ENCODE measurements around the gene KMT2E.
A peak's percentile ranks its signal among the peaks of the same experiment; 100 is the strongest.

KMT2E gene

DNA sequence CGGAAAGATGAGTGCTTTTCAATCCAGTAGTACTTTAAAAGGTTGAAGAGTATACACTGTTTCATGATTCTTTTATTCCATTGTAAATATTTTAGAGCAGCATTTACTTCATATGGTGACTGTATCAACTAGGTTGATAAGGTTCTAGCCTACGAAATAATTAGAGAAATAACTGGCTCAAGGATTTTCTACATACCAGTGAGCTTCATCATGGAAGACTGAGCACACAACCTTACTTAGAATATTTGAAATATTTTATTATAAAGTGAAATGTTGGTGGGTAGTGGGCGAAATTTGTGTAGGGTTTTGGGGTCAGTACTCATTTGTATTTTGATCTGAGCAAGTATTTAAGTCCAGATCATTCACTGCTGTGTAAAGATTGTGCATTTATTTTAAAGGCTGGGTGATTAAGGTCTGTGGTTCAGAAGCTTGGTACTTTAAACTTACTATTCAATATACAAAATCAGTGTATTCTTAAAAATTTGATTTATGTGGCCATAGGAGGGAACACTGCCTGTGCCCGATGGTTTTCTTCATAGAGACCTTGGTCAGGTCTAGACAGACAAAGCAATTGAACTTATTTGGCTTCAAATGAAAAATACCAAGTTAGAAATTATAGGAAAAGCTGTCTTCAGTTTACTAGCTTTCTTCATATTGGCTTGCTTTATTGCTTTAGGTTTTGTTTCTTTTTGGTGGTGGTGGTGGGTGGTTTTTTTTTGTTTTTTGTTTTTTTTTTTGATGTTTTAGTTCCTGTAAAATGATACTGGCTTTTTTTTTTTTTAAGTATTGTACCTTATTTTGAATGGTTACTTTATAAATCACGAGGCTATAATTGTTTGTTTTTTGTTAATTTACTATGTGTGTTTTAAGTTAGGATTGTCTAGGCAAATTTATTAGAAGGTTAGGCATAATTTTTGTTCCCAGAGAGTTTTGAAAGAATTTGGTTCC lies 3.0 kb downstream of the KMT2E start:
- Histone ChIP-seq H2BK12ac (ENCODE audit: low read length) (no peak overlapping the region), H3K14ac (ENCODE audit: low read length) (no peak overlapping the region), H2BK5ac (ENCODE audit: low read depth, low read length, poor library complexity) (no peak overlapping the region), H3K79me2 (ENCODE audit: control insufficient read depth, insufficient read depth, low read length, poor library complexity) (peaks cover 28% of the 10 kb centered on the region), H3K4me2 (ENCODE audit: low read length) (peak overlapping the region; percentile 32), H2BK120ac (ENCODE audit: insufficient read depth, low read length, poor library complexity) (no peak overlapping the region), H3K27me3 (ENCODE audit: insufficient read depth, low read length) (no peaks in the 10 kb centered on the region), H3K4me1 (ENCODE audit: control insufficient read depth in 1 of 2, insufficient read depth in 2 of 2, low read length in 2 of 2) (no peaks in the 10 kb centered on the region), H3K36me3 (ENCODE audit: control insufficient read depth in 1 of 2, insufficient read depth in 2 of 2, low read length in 2 of 2) (no peaks in the 10 kb centered on the region), H4K8ac (ENCODE audit: low read depth, low read length) (no peak overlapping the region), H3K23ac (ENCODE audit: low read length) (no peak overlapping the region), H2AFZ (ENCODE audit: insufficient read depth, low read length, poor library complexity) (no peak overlapping the region), H3K9me3 (ENCODE audit: insufficient read depth, low read depth, low read length) (no peaks in the 10 kb centered on the region), H3K79me1 (ENCODE audit: low read length) (peaks cover 27% of the 10 kb centered on the region), H4K12ac (ENCODE audit: low read depth, low read length) (no peak overlapping the region), H3K9ac (ENCODE audit: low read length) (no peak overlapping the region), H3K4ac (ENCODE audit: low read depth, low read length) (no peak overlapping the region), H4K91ac (ENCODE audit: low read depth, low read length) (no peak overlapping the region), H3K27ac (ENCODE audit: low read depth, low read length) (no peak overlapping the region), H3K4me3 (ENCODE audit: low read depth, low read length) (no peak overlapping the region), H3K18ac (ENCODE audit: low read length) (no peak overlapping the region), H2AK5ac (ENCODE audit: low read length) (no peak overlapping the region)
- 100% methylated on average over 1 of the region's 5 CpGs for WGBS (ENCODE audit: extremely low coverage, insufficient coverage, insufficient read length)
- DNase-seq = peak in 1 of 2 donors; percentile 53

- H3K4me2 ChIP-seq (ENCODE audit: low read length) = peak overlapping the region; percentile 25
- H2BK12ac ChIP-seq (ENCODE audit: low read length) = no peak overlapping the region
- H4K8ac ChIP-seq (ENCODE audit: low read depth, low read length) = no peak overlapping the region
- no peak overlapping the region for H2AK5ac ChIP-seq (ENCODE audit: low read length)
- no peak overlapping the region for H4K12ac ChIP-seq (ENCODE audit: low read depth, low read length)
- no peaks in the 10 kb centered on the region for H3K9me3 ChIP-seq (ENCODE audit: insufficient read depth, low read depth, low read length)
- no peak overlapping the region for H2BK5ac ChIP-seq (ENCODE audit: low read depth, low read length, poor library complexity)
- H3K4me1 ChIP-seq (ENCODE audit: control insufficient read depth in 1 of 2, insufficient read depth in 2 of 2, low read length in 2 of 2) = no peaks in the 10 kb centered on the region
- no peak overlapping the region for H3K27ac ChIP-seq (ENCODE audit: low read depth, low read length)
- H3K9ac ChIP-seq (ENCODE audit: low read length) = no peak overlapping the region
- no CpG with 5 or more reads among the region's 4 CpGs for WGBS (ENCODE audit: extremely low coverage, insufficient coverage, insufficient read length)
- peaks cover 23% of the 10 kb centered on the region for H3K79me2 ChIP-seq (ENCODE audit: control insufficient read depth, insufficient read depth, low read length, poor library complexity)
- H3K23ac ChIP-seq (ENCODE audit: low read length) = no peak overlapping the region
- H4K91ac ChIP-seq (ENCODE audit: low read depth, low read length) = no peak overlapping the region
- H3K4ac ChIP-seq (ENCODE audit: low read depth, low read length) = peak overlapping the region; percentile 80
- no peak overlapping the region for H3K18ac ChIP-seq (ENCODE audit: low read length)
- no peaks in the 10 kb centered on the region for H3K36me3 ChIP-seq (ENCODE audit: control insufficient read depth in 1 of 2, insufficient read depth in 2 of 2, low read length in 2 of 2)
- no peak overlapping the region for H3K4me3 ChIP-seq (ENCODE audit: low read depth, low read length)
- no peak for DNase-seq
- H2AFZ ChIP-seq (ENCODE audit: insufficient read depth, low read length, poor library complexity) = no peak overlapping the region
- peaks cover 21% of the 10 kb centered on the region for H3K79me1 ChIP-seq (ENCODE audit: low read length)
- H2BK120ac ChIP-seq (ENCODE audit: insufficient read depth, low read length, poor library complexity) = no peak overlapping the region
- no peaks in the 10 kb centered on the region for H3K27me3 ChIP-seq (ENCODE audit: insufficient read depth, low read length)
- no peak overlapping the region for H3K14ac ChIP-seq (ENCODE audit: low read length)
Measured at GRCh38 chr7:105017657-105018365, 3.8 kb downstream of the KMT2E start.

GRCh38 chr7:105019269-105019668 lies 5.3 kb downstream of the KMT2E start:
- Histone ChIP-seq H2BK5ac (ENCODE audit: low read depth, low read length, poor library complexity) (no peak overlapping the region), H3K9ac (ENCODE audit: low read length) (no peak overlapping the region), H3K4me1 (ENCODE audit: control insufficient read depth in 1 of 2, insufficient read depth in 2 of 2, low read length in 2 of 2) (no peaks in the 10 kb centered on the region), H3K9me3 (ENCODE audit: insufficient read depth, low read depth, low read length) (no peaks in the 10 kb centered on the region), H2BK120ac (ENCODE audit: insufficient read depth, low read length, poor library complexity) (no peak overlapping the region), H3K27ac (ENCODE audit: low read depth, low read length) (no peak overlapping the region), H3K27me3 (ENCODE audit: insufficient read depth, low read length) (no peaks in the 10 kb centered on the region), H3K79me2 (ENCODE audit: control insufficient read depth, insufficient read depth, low read length, poor library complexity) (peaks cover 13% of the 10 kb centered on the region), H2BK12ac (ENCODE audit: low read length) (no peak overlapping the region), H3K4me3 (ENCODE audit: low read depth, low read length) (no peak overlapping the region), H3K14ac (ENCODE audit: low read length) (no peak overlapping the region), H2AFZ (ENCODE audit: insufficient read depth, low read length, poor library complexity) (no peak overlapping the region), H3K23ac (ENCODE audit: low read length) (no peak overlapping the region), H4K12ac (ENCODE audit: low read depth, low read length) (no peak overlapping the region), H4K8ac (ENCODE audit: low read depth, low read length) (no peak overlapping the region), H3K79me1 (ENCODE audit: low read length) (peaks cover 9% of the 10 kb centered on the region), H3K4ac (ENCODE audit: low read depth, low read length) (no peak overlapping the region), H3K4me2 (ENCODE audit: low read length) (no peak overlapping the region), H3K18ac (ENCODE audit: low read length) (no peak overlapping the region), H3K36me3 (ENCODE audit: control insufficient read depth in 1 of 2, insufficient read depth in 2 of 2, low read length in 2 of 2) (no peaks in the 10 kb centered on the region), H4K91ac (ENCODE audit: low read depth, low read length) (no peak overlapping the region), H2AK5ac (ENCODE audit: low read length) (no peak overlapping the region)
- no CpG with 5 or more reads among the region's 3 CpGs for WGBS (ENCODE audit: extremely low coverage, insufficient coverage, insufficient read length)
- no peak for DNase-seq

- H3K79me2 ChIP-seq (ENCODE audit: control insufficient read depth, insufficient read depth, low read length, poor library complexity) = peaks cover 1% of the 10 kb centered on the region
- H3K79me1 ChIP-seq (ENCODE audit: low read length) = no peaks in the 10 kb centered on the region
- no CpG with 5 or more reads among the region's 3 CpGs for WGBS (ENCODE audit: extremely low coverage, insufficient coverage, insufficient read length)
- H3K23ac ChIP-seq (ENCODE audit: low read length) = no peak overlapping the region
- H3K36me3 ChIP-seq (ENCODE audit: control insufficient read depth in 1 of 2, insufficient read depth in 2 of 2, low read length in 2 of 2) = no peaks in the 10 kb centered on the region
- H3K4me2 ChIP-seq (ENCODE audit: low read length) = no peak overlapping the region
- no peak overlapping the region for H3K18ac ChIP-seq (ENCODE audit: low read length)
- no peak overlapping the region for H4K91ac ChIP-seq (ENCODE audit: low read depth, low read length)
- no peak overlapping the region for H2AFZ ChIP-seq (ENCODE audit: insufficient read depth, low read length, poor library complexity)
- no peak overlapping the region for H3K27ac ChIP-seq (ENCODE audit: low read depth, low read length)
- H2BK5ac ChIP-seq (ENCODE audit: low read depth, low read length, poor library complexity) = no peak overlapping the region
- no peak overlapping the region for H4K12ac ChIP-seq (ENCODE audit: low read depth, low read length)
- H3K4me1 ChIP-seq (ENCODE audit: control insufficient read depth in 1 of 2, insufficient read depth in 2 of 2, low read length in 2 of 2) = no peaks in the 10 kb centered on the region
- no peak overlapping the region for H3K4me3 ChIP-seq (ENCODE audit: low read depth, low read length)
- no peaks in the 10 kb centered on the region for H3K27me3 ChIP-seq (ENCODE audit: insufficient read depth, low read length)
- no peak for DNase-seq
- no peak overlapping the region for H2BK12ac ChIP-seq (ENCODE audit: low read length)
- H2BK120ac ChIP-seq (ENCODE audit: insufficient read depth, low read length, poor library complexity) = no peak overlapping the region
- no peak overlapping the region for H2AK5ac ChIP-seq (ENCODE audit: low read length)
- H4K8ac ChIP-seq (ENCODE audit: low read depth, low read length) = no peak overlapping the region
- H3K9me3 ChIP-seq (ENCODE audit: insufficient read depth, low read depth, low read length) = no peaks in the 10 kb centered on the region
- no peak overlapping the region for H3K14ac ChIP-seq (ENCODE audit: low read length)
- H3K4ac ChIP-seq (ENCODE audit: low read depth, low read length) = peak overlapping the region; percentile 79
- H3K9ac ChIP-seq (ENCODE audit: low read length) = no peak overlapping the region
Measured at GRCh38 chr7:105020926-105021325, 6.9 kb downstream of the KMT2E start.

Data from trophoblast cell (in vitro differentiated cells and primary cell).